ENCODE results near the gene MATR3.
A peak's percentile ranks its signal among the peaks of the same experiment; 100 is the strongest.
"Not testable (repeated sequence)": the region's sequence is repeated elsewhere in the genome, so short reads cannot be mapped to it uniquely, and the experiment has no call there.

MATR3 gene

GRCh38 chr5:139299486-139299885 is 5.9 kb downstream of the MATR3 start:
- TF ChIP-seq CTCF (IDR thresholded peaks at IDR 0.05; ENCODE audit: insufficient read depth, missing control alignments) = no peak
- no peak for DNase-seq (ENCODE audit: insufficient read length, low spot score)
- no peak for FAIRE-seq

- no peak for TF ChIP-seq CTCF (IDR thresholded peaks at IDR 0.05; ENCODE audit: insufficient read depth, missing control alignments)
- FAIRE-seq (no peak), DNase-seq (ENCODE audit: insufficient read length, low spot score) (no peak)
Observed at GRCh38 chr5:139301808-139302499, 8.4 kb downstream of the MATR3 start.

- no peak for TF ChIP-seq CTCF (IDR thresholded peaks at IDR 0.05; ENCODE audit: insufficient read depth, missing control alignments)
- peak; percentile 11 for FAIRE-seq
- no peak for DNase-seq (ENCODE audit: insufficient read length, low spot score)
Observed at GRCh38 chr5:139304391-139305324, 11.1 kb downstream of the MATR3 start.

- DNase-seq (ENCODE audit: insufficient read length, low spot score) = no peak
- TF ChIP-seq CTCF (IDR thresholded peaks at IDR 0.05; ENCODE audit: insufficient read depth, missing control alignments) = no peak
- FAIRE-seq = no peak
Observed at GRCh38 chr5:139306197-139306596, 12.7 kb downstream of the MATR3 start.

GRCh38 chr5:139306628-139307379 is 13.3 kb downstream of the MATR3 start:
- FAIRE-seq (peak; percentile 60), DNase-seq (ENCODE audit: insufficient read length, low spot score) (no peak)
- no peak for TF ChIP-seq CTCF (IDR thresholded peaks at IDR 0.05; ENCODE audit: insufficient read depth, missing control alignments)

- TF ChIP-seq CTCF (IDR thresholded peaks at IDR 0.05; ENCODE audit: insufficient read depth, missing control alignments) = no peak
- FAIRE-seq (peak; percentile 55), DNase-seq (ENCODE audit: insufficient read length, low spot score) (no peak)
Observed at GRCh38 chr5:139308797-139309196, 15.3 kb downstream of the MATR3 start.

- not testable (repeated sequence) for DNase-seq (ENCODE audit: insufficient read length, low spot score); FAIRE-seq
Observed at GRCh38 chr5:139310715-139311186, 17.2 kb downstream of the MATR3 start.

Measured in D721Med (cell line).